Myometrial cell (primary cell): Measurements from ENCODE around the gene CPEB3. TPM values are rescaled to one million over a fixed set of nuclear protein-coding genes. Genes with fewer than 3 reads are reported as not detected.

Source experiments
- total RNA-seq: library from RNA; depleted of rRNA; stranded (reverse); fragments of >200 nt; gene quantifications from 2 replicates; pipeline ENCODE4 v1.2.3, GENCODE V29; 2015

CPEB3 gene
- 0.29 and 0.53 TPM in 2 replicates for total RNA-seq

GRCh38 chr10:92290837-92291615 lies at the start of gene CPEB3, which contains the start of gene MARCHF5:
Gene CPEB3, minus strand, starts transcription at chr10:92291078. Its CDS starts 50,728 bp downstream, at chr10:92240350.
Gene MARCHF5, plus strand, starts transcription at chr10:92291167. Its CDS starts 328 bp downstream, at chr10:92291495.

Other genes with a start within 250 kb of the CPEB3 start
- 7.8 and 9.8 TPM in 2 replicates for gene MARCHF5, start 89 bp upstream of the CPEB3 start, total RNA-seq